Liver (tissue), 9 donors: ENCODE data around the gene CPSF4L. TPM values are rescaled to one million over a fixed set of nuclear protein-coding genes. Genes with fewer than 3 reads are reported as not detected.

Experiments
- DNase-seq: peaks from one replicate; pipeline ENCODE4 v3.0.0-alpha.2; 2017; ENCODE audit warnings: low spot score
- H3K27ac ChIP-seq, 2 donors: one replicate each; pipeline ENCODE4 v1.7.0; 2013; ENCODE audit warnings: inconsistent platforms in 2 of 2, low read length in 2 of 2, control low read depth in 1 of 2, low read depth in 1 of 2, mild to moderate bottlenecking in 1 of 2
- H3K27me3 ChIP-seq, 4 donors: one replicate each; pipeline versions ENCODE4 v1.6.1 to v1.7.0; 2013; ENCODE audit warnings: low read length in 3 of 4, inconsistent platforms in 1 of 4, mild to moderate bottlenecking in 1 of 4, moderate library complexity in 1 of 4; ENCODE audit not compliant: control insufficient read depth in 4 of 4, insufficient read depth in 4 of 4
- H3K36me3 ChIP-seq, 4 donors: one replicate each; pipeline versions ENCODE4 v1.6.1 to v1.7.0; 2013; ENCODE audit warnings: low read length in 3 of 4, mild to moderate bottlenecking in 3 of 4, low read depth in 1 of 4, moderate library complexity in 1 of 4; ENCODE audit not compliant: control insufficient read depth in 4 of 4, insufficient read depth in 3 of 4
- H3K4me1 ChIP-seq, 4 donors: one replicate each; pipeline versions ENCODE4 v1.6.1 to v1.7.0; 2013; ENCODE audit warnings: low read length in 3 of 4, mild to moderate bottlenecking in 3 of 4, moderate library complexity in 1 of 4; ENCODE audit not compliant: control insufficient read depth in 4 of 4, insufficient read depth in 4 of 4
- H3K4me3 ChIP-seq, 3 donors: one replicate each; pipeline versions ENCODE4 v1.6.1 to v1.7.0; 2013; ENCODE audit warnings: low read length in 3 of 3, control low read depth in 1 of 3, low read depth in 1 of 3, mild to moderate bottlenecking in 1 of 3
- H3K9ac ChIP-seq, 2 donors: one replicate each; pipeline ENCODE4 v1.7.0; 2013; ENCODE audit warnings: low read length in 2 of 2, mild to moderate bottlenecking in 2 of 2, moderate library complexity in 2 of 2, control low read depth in 1 of 2, low read depth in 1 of 2
- H3K9me3 ChIP-seq, 4 donors: one replicate each; pipeline versions ENCODE4 v1.6.1 to v1.7.0; 2013; ENCODE audit warnings: low read length in 3 of 4; ENCODE audit not compliant: control insufficient read depth in 4 of 4
- EGR1 ChIP-seq, 2 donors: IDR thresholded peaks; 2 replicates each; pipeline ENCODE4 v1.6.1; 2016 to 2018; ENCODE audit warnings: antibody characterized with exemption in 2 of 2, low read depth in 2 of 2
- FOXA1 ChIP-seq: IDR thresholded peaks from 2 replicates; pipeline ENCODE4 v1.6.1; 2016; ENCODE audit warnings: antibody characterized with exemption
- FOXA2 ChIP-seq: IDR thresholded peaks from 2 replicates; pipeline ENCODE4 v1.6.1; 2016; ENCODE audit warnings: antibody characterized with exemption
- GABPA ChIP-seq, 2 donors: IDR thresholded peaks in 1 of 2; conservative IDR thresholded peaks in 1 of 2; 2 replicates each; pipeline ENCODE4 v1.6.1; 2016; ENCODE audit warnings: antibody characterized with exemption in 2 of 2, mild to moderate bottlenecking in 1 of 2, moderate library complexity in 1 of 2
- HNF4A ChIP-seq, 2 donors: conservative IDR thresholded peaks; 2 replicates each; pipeline ENCODE4 v1.6.1; 2016; ENCODE audit warnings: antibody characterized with exemption in 2 of 2, mild to moderate bottlenecking in 2 of 2
- HNF4G ChIP-seq: IDR thresholded peaks from 2 replicates; pipeline ENCODE4 v1.6.1; 2016; ENCODE audit warnings: antibody characterized with exemption
- JUND ChIP-seq, 2 donors: IDR thresholded peaks; 2 replicates each; pipeline ENCODE4 v1.6.1; 2016; ENCODE audit warnings: antibody characterized with exemption in 2 of 2
- NR2F2 ChIP-seq: IDR thresholded peaks from 2 replicates; pipeline ENCODE4 v1.6.1; 2016; ENCODE audit warnings: antibody characterized with exemption
- RAD21 ChIP-seq, 2 donors: IDR thresholded peaks; 2 replicates each; pipeline ENCODE4 v1.6.1; 2016; ENCODE audit warnings: antibody characterized with exemption in 2 of 2, mild to moderate bottlenecking in 2 of 2
- RXRA ChIP-seq, 2 donors: IDR thresholded peaks; 2 replicates each; pipeline ENCODE4 v1.6.1; 2017 to 2018; ENCODE audit warnings: antibody characterized with exemption in 2 of 2, mild to moderate bottlenecking in 1 of 2
- SP1 ChIP-seq: IDR thresholded peaks from 2 replicates; pipeline ENCODE4 v1.6.1; 2018; ENCODE audit warnings: antibody characterized with exemption, mild to moderate bottlenecking
- TAF1 ChIP-seq: conservative IDR thresholded peaks from 2 replicates; pipeline ENCODE4 v1.6.1; 2016; ENCODE audit warnings: antibody characterized with exemption, mild to moderate bottlenecking
- YY1 ChIP-seq: IDR thresholded peaks from 2 replicates; pipeline ENCODE4 v1.6.1; 2016; ENCODE audit warnings: antibody characterized with exemption, mild to moderate bottlenecking
- WGBS: extraction: QIAGEN DNeasy Blood & Tissue Kit; methylation state at CpG from one replicate; pipeline ENCODE4 v1.1.7; 2013; 5-methylcytosine and 5-hydroxymethylcytosine counted together
- polyA plus RNA-seq, 2 donors: library from polyadenylated mRNA; stranded (reverse) in 1 of 2; unstranded in 1 of 2; fragments of 200-250 nt in 1 of 2; fragments of >200 nt in 1 of 2; fragmentation: Nextera tagmentation in 1 of 2; extraction: Ambion mirVana in 1 of 2; gene quantifications; one replicate each; pipeline versions ENCODE4 v1.2.1 to v1.2.3, GENCODE V29; 2013 to 2015
- total RNA-seq, 2 donors: library from RNA; depleted of rRNA; stranded (reverse); fragments of >200 nt; gene quantifications; one replicate each; pipeline ENCODE4 v1.2.3, GENCODE V29; 2014
- TF ChIP-seq, protein P1 (sequence below): IDR thresholded peaks from 2 replicates; pipeline ENCODE4 v1.6.1; 2016; ENCODE audit warnings: antibody characterized with exemption
- TF ChIP-seq, protein P2 (sequence below): IDR thresholded peaks from 2 replicates; pipeline ENCODE4 v1.6.1; 2016; ENCODE audit warnings: antibody characterized with exemption
- TF ChIP-seq, protein P3 (sequence below): fragments of 150-350 bp; IDR thresholded peaks from 2 replicates; pipeline ENCODE4 v1.5.1; 2017; ENCODE audit warnings: improper control_type of control experiment, low read depth, low read length; ENCODE audit not compliant: missing input control
- TF ChIP-seq, protein P4 (sequence below): IDR thresholded peaks from 2 replicates; pipeline ENCODE4 v1.6.1; 2016; ENCODE audit warnings: antibody characterized with exemption
- TF ChIP-seq, protein P5 (sequence below): IDR thresholded peaks from 2 replicates; pipeline ENCODE4 v1.6.1; 2016; ENCODE audit warnings: antibody characterized with exemption, mild to moderate bottlenecking
- donor health status: healthy.
- donor health status: healthy.
- donor health status: healthy.
- donor health status: healthy.
- donor health status: healthy.

Gene CPSF4L
- total and polyA plus RNA-seq, 4 donors, result not detected

DNA sequence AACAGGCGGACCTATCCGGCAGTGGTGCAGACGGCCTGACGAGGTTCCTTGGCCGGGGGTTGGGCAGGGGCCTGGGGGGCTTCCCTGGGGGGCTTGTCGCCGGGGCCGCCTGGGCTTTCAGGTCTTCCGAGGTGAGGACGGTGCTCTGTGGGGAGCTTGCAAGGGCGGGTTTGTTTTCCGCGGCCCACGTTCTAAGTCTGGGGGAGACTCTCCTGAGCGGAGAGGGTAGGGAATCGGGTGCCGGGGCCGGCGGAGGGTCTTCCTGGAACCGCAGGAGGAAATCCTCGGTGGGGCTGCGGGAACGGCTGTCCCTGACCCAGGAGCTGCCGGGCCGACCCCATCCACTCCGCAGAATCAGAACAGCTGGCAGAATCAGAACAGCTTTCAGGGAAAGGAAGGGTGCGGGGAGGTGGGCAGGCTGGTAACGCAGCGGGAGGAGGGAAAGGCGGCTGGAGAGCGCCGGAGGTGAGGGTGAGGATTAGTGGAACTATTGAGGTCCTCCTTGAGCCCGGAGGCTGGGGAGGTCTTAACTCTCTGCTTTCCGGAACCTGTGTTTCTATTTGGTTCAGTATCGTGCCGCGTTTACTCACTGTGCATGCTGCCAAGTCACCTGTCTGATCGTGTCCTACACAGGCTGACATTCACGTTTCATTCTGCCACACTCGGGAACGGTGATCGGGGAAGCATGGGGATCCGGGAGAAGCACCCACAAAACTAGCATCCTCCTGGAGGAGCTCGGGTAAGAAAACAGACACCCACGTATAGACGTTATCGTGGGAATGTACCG, 28.9 kb downstream of the CPSF4L start:
- DNase-seq, result peak; percentile 56
- no peaks in the 10 kb centered on the region for H3K27me3 ChIP-seq
- H3K9me3 ChIP-seq, result no peaks in the 10 kb centered on the region
- peak overlapping the region; percentile 72 to 75 for H3K27ac ChIP-seq
- H3K9ac ChIP-seq, result peak overlapping the region; percentile 82 to 90
- peaks cover 2 to 26% (median 17%) of the 10 kb centered on the region in 4 donors for H3K4me1 ChIP-seq
- H3K36me3 ChIP-seq, result peaks cover 2 to 13% (median 9%) of the 10 kb centered on the region in 4 donors
- TF ChIP-seq, protein P1, sequence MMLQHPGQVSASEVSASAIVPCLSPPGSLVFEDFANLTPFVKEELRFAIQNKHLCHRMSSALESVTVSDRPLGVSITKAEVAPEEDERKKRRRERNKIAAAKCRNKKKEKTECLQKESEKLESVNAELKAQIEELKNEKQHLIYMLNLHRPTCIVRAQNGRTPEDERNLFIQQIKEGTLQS, result no peak
- no peak for TF ChIP-seq TAF1
- no peak for TF ChIP-seq HNF4G
- no peak for TF ChIP-seq RAD21 (IDR thresholded peaks at IDR 0.05)
- TF ChIP-seq, protein P2, sequence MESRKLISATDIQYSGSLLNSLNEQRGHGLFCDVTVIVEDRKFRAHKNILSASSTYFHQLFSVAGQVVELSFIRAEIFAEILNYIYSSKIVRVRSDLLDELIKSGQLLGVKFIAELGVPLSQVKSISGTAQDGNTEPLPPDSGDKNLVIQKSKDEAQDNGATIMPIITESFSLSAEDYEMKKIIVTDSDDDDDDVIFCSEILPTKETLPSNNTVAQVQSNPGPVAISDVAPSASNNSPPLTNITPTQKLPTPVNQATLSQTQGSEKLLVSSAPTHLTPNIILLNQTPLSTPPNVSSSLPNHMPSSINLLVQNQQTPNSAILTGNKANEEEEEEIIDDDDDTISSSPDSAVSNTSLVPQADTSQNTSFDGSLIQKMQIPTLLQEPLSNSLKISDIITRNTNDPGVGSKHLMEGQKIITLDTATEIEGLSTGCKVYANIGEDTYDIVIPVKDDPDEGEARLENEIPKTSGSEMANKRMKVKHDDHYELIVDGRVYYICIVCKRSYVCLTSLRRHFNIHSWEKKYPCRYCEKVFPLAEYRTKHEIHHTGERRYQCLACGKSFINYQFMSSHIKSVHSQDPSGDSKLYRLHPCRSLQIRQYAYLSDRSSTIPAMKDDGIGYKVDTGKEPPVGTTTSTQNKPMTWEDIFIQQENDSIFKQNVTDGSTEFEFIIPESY, result no peak
- TF ChIP-seq YY1, result no peak
- TF ChIP-seq FOXA1, result no peak
- no peak for TF ChIP-seq RXRA (IDR thresholded peaks at IDR 0.05)
- TF ChIP-seq, protein P3, sequence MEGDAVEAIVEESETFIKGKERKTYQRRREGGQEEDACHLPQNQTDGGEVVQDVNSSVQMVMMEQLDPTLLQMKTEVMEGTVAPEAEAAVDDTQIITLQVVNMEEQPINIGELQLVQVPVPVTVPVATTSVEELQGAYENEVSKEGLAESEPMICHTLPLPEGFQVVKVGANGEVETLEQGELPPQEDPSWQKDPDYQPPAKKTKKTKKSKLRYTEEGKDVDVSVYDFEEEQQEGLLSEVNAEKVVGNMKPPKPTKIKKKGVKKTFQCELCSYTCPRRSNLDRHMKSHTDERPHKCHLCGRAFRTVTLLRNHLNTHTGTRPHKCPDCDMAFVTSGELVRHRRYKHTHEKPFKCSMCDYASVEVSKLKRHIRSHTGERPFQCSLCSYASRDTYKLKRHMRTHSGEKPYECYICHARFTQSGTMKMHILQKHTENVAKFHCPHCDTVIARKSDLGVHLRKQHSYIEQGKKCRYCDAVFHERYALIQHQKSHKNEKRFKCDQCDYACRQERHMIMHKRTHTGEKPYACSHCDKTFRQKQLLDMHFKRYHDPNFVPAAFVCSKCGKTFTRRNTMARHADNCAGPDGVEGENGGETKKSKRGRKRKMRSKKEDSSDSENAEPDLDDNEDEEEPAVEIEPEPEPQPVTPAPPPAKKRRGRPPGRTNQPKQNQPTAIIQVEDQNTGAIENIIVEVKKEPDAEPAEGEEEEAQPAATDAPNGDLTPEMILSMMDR, result no peak
- no peak for TF ChIP-seq HNF4A (conservative IDR thresholded peaks at IDR 0.05)
- under 1% methylated on average over 48 of the region's 48 CpGs for WGBS
- peak overlapping the region; percentile 82 to 90 (median 89) for H3K4me3 ChIP-seq

DNA sequence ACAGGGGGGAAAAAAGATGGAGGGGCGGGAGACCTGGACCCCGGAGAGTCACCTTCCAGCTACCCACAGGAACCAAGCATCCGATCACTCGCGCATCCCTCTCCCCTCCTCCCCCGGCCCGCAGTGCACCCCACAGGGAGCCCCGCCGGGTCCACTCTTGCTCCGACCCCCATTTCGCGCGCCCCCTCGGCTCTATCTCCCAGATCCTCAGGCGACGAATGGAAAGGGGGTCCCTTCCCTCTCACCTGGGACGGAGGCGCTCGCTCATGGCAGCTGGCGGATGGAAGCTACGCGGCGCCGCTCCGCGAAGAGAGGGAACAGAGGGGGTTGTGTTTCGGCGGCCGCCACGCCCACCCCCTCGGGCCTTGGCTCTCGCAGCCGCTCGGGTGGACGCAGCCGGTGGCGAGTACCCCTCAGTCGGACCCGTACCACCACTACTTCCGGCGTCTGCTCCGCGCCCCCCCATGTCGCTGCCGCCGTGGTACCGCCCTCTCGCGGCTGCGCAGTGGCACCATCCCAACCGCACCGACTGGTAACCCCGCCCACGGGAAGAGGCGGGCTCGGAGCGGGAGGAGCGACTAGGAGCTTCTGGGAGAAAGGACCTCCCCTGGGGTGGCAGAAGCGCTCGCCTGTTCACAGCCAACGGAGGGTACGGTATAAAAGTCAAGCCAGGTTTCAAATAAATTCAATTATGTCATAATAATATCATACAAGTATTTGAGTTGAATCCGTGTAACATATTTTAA, 29.7 kb downstream of the CPSF4L start:
- under 1% methylated on average over 63 of the region's 63 CpGs for WGBS
- peak overlapping the region; percentile 72 to 75 for H3K27ac ChIP-seq
- H3K4me3 ChIP-seq, result peak overlapping the region; percentile 82 to 90 (median 89)
- no peaks in the 10 kb centered on the region for H3K27me3 ChIP-seq
- no peaks in the 10 kb centered on the region for H3K9me3 ChIP-seq
- H3K4me1 ChIP-seq, result peaks cover 2 to 26% (median 16%) of the 10 kb centered on the region in 4 donors
- H3K36me3 ChIP-seq, result peaks cover 2 to 13% (median 9%) of the 10 kb centered on the region in 4 donors
- H3K9ac ChIP-seq, result peak overlapping the region; percentile 82 to 90
- peak; percentile 96 for DNase-seq
- TF ChIP-seq JUND (IDR thresholded peaks at IDR 0.05) (no peak), RXRA (IDR thresholded peaks at IDR 0.05) (peak in 1 of 2 donors; percentile 29), SP1 (peak; percentile 40), HNF4A (conservative IDR thresholded peaks at IDR 0.05) (no peak), TAF1 (no peak), EGR1 (IDR thresholded peaks at IDR 0.05; ENCODE audit: low read depth in 2 of 2) (peak in 1 of 2 donors; percentile 40), RAD21 (IDR thresholded peaks at IDR 0.05) (peak; percentile 45 to 52), FOXA1 (no peak), GABPA (IDR thresholded peaks at IDR 0.05 in 1 of 2, conservative IDR thresholded peaks at IDR 0.05 in 1 of 2) (peak in 1 of 2 donors; percentile 80), YY1 (peak; percentile 74), FOXA2 (no peak), NR2F2 (no peak)
- TF ChIP-seq, protein P4, sequence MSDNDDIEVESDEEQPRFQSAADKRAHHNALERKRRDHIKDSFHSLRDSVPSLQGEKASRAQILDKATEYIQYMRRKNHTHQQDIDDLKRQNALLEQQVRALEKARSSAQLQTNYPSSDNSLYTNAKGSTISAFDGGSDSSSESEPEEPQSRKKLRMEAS, result no peak
- TF ChIP-seq, protein P1, result no peak
- TF ChIP-seq, protein P3, result peak; percentile 41
- TF ChIP-seq, protein P5, sequence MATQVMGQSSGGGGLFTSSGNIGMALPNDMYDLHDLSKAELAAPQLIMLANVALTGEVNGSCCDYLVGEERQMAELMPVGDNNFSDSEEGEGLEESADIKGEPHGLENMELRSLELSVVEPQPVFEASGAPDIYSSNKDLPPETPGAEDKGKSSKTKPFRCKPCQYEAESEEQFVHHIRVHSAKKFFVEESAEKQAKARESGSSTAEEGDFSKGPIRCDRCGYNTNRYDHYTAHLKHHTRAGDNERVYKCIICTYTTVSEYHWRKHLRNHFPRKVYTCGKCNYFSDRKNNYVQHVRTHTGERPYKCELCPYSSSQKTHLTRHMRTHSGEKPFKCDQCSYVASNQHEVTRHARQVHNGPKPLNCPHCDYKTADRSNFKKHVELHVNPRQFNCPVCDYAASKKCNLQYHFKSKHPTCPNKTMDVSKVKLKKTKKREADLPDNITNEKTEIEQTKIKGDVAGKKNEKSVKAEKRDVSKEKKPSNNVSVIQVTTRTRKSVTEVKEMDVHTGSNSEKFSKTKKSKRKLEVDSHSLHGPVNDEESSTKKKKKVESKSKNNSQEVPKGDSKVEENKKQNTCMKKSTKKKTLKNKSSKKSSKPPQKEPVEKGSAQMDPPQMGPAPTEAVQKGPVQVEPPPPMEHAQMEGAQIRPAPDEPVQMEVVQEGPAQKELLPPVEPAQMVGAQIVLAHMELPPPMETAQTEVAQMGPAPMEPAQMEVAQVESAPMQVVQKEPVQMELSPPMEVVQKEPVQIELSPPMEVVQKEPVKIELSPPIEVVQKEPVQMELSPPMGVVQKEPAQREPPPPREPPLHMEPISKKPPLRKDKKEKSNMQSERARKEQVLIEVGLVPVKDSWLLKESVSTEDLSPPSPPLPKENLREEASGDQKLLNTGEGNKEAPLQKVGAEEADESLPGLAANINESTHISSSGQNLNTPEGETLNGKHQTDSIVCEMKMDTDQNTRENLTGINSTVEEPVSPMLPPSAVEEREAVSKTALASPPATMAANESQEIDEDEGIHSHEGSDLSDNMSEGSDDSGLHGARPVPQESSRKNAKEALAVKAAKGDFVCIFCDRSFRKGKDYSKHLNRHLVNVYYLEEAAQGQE, result peak; percentile 55
